Head of caudate nucleus (tissue), 42 donors: ENCODE measurements around the gene CCDC27.
A peak's percentile ranks its signal among the peaks of the same experiment; 100 is the strongest.

Source experiments
- DNase-seq, 42 donors: peaks; one replicate each; pipeline versions ENCODE4 v3.0.0 to v3.0.0-alpha.2; 2020 to 2021; ENCODE audit warnings: mixed read lengths in 7 of 42
- intact Hi-C: fragments of 100-400 bp; cut with DNase I; formaldehyde crosslinking; loops from one replicate; pipeline ENCODE4 v1.15.0; 2022

The CCDC27 gene

DNA sequence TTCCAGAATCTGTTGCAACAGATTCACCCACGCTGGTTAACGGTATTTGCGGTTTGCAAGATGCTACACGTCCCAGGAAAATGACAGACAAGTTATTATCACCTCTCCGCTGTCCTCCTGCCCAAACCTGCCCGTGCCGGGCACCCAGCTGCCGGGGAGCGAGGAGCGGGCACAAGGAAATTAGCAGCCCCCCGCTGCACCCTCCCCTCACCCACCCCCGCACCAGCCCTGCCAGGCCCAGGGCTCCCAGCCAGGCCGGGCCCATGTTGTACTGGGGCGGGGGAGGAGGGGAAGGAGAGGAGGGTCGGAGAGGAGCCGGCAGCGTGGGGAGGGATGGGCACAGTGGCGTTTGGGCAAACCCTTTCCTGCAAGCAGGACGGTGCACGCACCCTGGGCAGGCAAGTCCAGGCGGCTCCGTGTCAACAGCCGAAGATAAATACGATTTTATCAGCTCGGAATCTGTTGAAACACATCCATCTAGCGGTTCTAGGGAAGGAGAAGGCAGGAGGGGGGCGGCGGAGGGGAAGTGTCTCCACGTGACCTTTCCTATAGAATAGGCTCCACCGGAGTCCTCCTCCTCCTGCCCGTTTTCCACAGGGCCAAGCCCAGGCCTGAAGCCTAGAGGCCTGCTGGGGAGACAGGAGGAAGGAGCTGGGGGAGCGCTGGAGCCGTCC is 35.1 kb upstream of the CCDC27 start:
- intact Hi-C loops, result no loop called here

GRCh38 chr1:3717715-3718601 is 34.3 kb upstream of the CCDC27 start:
- DNase-seq, result no peak

More for the DNA sequence above, 35.1 kb upstream of the CCDC27 start:
- no peak for DNase-seq

GRCh38 chr1:3718764-3719163 is 33.5 kb upstream of the CCDC27 start:
- DNase-seq, result no peak
- intact Hi-C loops, result no loop called here

More at GRCh38 chr1:3717715-3718601, 34.3 kb upstream of the CCDC27 start:
- intact Hi-C loops, result no loop called here

DNA sequence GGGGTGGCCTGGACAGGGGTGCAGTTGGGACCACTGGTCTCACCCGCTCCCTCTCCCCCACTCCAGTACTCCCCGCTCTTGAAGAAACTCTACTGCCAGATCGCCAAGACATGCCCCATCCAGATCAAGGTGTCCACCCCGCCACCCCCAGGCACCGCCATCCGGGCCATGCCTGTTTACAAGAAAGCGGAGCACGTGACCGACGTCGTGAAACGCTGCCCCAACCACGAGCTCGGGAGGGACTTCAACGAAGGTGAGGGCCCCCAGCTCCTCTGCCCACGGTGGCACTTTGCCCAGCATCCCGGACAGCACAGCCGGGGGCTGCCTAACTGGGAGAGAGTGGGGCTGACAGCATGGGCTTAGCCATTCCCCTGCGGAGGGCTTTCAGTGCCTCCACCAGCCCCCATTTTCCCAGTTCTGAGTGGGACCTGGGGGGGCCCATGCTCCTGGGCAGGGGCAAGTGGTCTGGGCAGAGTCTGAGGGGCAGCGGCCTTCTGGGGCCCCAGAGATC is 30.2 kb upstream of the CCDC27 start:
- intact Hi-C loops, result loop anchor here (10.0 kb wide), 1 partner anchor 77 kb away; no protein-coding TSS in a partner anchor

DNA sequence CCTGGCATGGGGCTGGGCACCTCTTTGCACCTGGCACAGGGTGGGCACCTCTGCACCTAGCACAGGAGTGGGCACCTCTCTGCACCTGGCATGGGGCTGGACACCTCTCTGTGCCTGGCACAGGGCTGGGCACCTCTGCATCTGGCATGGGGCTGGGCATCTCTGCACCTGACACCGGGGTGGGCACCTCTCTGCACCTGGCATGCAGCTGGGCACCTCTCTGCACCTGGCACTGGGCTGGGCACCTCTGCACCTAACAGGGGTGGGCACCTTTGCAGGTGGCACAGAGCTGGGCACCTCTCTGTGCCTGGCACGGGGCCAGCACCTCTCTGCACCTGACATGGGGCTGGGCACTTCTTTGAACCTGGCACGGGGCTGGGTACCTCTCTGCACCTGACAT is 29.4 kb upstream of the CCDC27 start:
- DNase-seq, result no peak

More for the DNA sequence above, 30.2 kb upstream of the CCDC27 start:
- DNase-seq, result no peak

DNA sequence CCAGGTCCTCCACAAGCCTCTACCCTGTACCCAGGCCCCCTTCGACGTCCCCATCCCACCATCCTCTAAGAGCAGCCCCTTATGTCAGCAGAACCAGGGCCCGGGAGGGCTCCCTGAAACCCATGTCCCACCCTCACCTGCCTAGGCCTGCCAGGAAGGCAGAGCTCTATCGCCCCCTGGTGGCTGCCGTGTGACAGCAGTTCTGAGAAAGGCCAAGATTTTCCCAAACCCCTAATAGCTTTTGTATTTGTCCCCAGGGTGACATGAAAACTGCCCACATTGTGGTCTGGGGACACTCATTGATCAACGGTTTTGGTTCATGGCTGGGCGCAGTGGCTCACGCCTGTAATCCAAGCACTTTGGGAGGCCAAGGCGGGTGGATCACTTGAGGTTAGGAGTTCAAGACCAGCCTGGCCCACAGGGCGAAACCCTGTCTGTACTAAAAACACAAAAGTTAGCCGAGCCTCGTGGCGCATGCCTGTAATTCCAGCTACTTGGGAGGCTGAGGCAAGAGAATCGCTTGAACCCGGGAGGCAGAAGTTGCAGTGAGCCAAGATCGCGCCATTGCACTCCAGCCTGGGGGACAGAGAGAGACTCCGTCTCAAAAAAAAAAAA is 27.7 kb upstream of the CCDC27 start:
- intact Hi-C loops, result loop anchor here (10.0 kb wide), 1 partner anchor 80 kb away; no protein-coding TSS in a partner anchor
- peak; percentile 67 to 93 (median 82) for DNase-seq

More for the DNA sequence above, 29.4 kb upstream of the CCDC27 start:
- intact Hi-C loops, result loop anchor here (10.0 kb wide), 1 partner anchor 78 kb away; no protein-coding TSS in a partner anchor

- no peak for DNase-seq
- intact Hi-C loops, result loop anchor here (10.0 kb wide), 1 partner anchor 81 kb away; no protein-coding TSS in a partner anchor
Measured at GRCh38 chr1:3725366-3725765, 26.9 kb upstream of the CCDC27 start.

GRCh38 chr1:3727042-3727824 is 25.0 kb upstream of the CCDC27 start:
- DNase-seq, result peak in 40 of 42 donors; percentile 30 to 85 (median 64)
- intact Hi-C loops, result loop anchor here (2.0 to 10.0 kb wide), 2 partner anchors 30 to 82 kb away; no protein-coding TSS in a partner anchor

DNA sequence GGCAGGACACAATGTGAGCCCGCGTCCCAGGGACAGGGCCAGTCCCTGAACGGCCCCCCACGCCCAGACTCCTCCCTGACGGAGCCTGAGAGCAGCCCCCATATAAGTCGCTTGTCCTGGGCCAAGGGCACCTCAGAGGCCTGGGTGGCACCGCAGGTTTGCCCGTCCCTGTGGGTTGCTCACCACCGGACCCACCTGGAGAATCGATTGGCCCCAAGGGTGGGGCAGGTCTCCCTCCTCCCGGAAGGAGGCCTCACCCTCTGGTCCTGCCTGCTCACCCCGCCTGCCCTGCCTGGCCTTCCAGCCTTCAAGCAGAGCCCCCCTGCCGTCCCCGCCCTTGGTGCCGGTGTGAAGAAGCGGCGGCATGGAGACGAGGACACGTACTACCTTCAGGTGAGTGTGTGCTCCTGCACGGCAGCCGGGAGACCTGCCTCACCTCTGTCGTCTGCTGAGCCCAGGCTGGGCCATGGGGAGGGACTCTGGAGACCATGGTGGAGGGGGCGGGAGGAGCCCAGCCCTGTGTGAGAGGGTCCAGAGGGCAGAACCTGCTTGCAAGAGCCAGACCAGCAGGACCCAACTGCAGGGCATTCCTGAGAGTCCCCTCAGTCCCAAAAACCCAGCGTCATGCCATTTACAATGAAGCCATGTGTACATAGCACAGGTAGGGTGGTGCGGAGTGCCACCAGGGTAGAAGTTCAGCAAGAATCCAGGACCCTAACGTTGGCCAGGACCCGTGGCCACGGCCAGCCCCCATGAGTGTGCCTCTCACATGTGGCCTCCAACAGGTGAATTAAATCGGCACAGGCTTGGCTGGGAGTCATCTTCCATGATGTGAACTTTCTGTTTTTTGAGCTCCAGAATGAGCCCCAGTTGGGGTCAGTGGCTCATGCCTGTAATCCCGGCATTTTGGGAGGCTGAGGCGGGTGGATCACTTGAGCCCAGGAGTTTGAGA is 24.1 kb upstream of the CCDC27 start:
- DNase-seq, result no peak
- intact Hi-C loops, result loop anchor here (2.0 to 10.0 kb wide), 2 partner anchors 31 to 83 kb away; no protein-coding TSS in a partner anchor

DNA sequence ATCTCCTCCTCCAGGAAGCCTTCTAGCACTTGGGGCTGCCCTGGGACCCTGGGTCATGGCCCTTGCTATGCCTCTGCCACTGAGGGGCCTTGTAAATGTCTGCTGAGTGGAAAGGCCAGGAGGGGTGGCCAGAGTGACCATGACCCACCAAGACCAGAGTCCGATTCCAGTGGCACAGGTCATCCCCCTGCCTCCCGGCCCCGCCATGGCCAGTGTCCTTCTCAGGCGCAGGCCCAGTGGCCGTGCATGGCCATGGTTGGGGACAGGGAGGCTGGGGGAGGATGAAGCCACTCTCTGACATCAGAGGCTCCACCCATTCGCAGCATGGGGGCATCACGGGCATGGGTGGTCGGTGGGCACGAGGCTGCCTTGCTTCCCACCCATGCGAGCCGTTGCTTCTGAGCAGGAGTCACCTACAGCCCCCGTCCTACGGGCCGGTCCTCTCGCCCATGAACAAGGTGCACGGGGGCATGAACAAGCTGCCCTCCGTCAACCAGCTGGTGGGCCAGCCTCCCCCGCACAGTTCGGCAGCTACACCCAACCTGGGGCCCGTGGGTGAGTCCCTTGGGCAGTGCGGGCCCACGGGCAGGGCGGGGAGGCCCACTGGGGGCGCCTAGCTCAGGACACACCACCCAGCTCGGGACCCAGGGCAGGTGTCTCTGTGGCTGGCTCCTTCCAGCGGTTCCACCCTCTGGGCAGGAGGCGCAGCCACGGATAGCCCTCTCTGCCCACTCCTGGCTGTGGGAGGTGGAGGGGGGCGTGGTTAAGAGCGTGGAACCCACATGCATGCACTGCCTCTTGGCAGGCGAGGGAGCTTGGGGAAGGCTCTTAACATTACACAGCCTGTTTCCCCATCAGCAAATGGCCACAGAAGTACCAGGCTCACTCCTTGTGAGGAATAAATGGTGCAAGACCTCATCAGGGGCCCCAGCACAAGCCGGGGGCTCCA is 22.4 kb upstream of the CCDC27 start:
- no peak for DNase-seq
- intact Hi-C loops, result loop anchor here (10.0 kb wide), 1 partner anchor 85 kb away; no protein-coding TSS in a partner anchor

- no peak for DNase-seq
Measured at GRCh38 chr1:3730543-3731247, 21.6 kb upstream of the CCDC27 start.

DNA sequence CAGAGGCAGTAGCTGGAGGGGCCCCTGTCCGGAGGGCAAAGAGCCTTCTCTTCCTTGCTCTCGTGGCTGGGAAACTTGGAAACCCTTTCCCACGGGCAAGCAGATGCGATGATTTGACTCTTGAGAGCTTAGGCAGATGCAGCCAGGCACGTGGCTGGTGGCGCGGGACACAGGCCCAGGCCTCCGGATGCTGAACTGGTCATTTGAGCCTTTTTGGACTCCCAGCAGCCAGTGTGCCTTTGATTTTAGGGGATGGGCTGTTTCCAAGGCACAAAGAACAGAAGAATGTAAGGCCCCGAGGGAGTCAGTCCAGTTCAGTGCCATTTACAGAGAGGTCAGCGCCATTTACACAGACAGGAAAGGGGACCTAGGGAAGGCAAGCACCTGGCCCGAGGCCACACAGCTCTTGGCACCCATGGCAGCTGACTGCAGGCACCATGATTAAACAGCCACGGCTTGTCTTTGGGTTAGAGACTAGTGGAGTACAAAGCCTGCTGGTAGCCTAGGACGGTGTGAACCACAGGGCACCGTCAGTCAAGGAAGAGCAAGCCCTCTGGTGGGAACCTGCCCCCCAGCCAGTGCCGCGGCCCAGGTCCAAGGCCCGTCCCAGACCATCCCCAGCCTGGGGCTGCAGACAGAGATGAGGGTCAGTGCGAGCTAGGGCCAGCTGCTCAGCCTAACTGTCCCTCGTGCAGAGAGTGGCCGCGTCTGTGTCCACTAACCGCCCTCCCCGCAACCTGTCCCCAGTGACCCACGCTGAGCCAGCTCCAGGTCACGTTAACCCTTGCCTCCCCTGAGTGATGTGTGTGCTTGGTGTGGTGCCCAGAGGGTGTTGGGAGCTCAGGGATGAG is 20.4 kb upstream of the CCDC27 start:
- intact Hi-C loops, result no loop called here

More at GRCh38 chr1:3730543-3731247, 21.6 kb upstream of the CCDC27 start:
- intact Hi-C loops, result no loop called here

DNA sequence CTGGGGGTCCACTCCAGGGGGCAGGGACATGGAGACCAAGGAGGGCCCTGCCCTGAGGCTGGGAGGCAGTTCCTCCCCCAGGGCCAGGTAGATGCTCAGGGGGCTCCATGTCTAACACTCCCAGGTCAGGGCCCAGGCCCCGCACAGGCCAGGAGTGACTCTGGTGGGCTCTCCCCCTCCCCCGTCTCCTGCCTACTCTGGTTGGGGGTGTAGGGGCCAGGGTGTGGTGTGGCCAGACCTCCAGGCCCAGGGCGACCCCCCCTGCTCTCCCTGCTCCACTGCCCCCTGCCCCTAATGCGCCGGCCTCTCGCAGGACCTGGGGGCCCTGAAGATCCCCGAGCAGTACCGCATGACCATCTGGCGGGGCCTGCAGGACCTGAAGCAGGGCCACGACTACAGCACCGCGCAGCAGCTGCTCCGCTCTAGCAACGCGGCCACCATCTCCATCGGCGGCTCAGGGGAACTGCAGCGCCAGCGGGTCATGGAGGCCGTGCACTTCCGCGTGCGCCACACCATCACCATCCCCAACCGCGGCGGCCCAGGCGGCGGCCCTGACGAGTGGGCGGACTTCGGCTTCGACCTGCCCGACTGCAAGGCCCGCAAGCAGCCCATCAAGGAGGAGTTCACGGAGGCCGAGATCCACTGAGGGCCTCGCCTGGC is 19.7 kb upstream of the CCDC27 start:
- intact Hi-C loops, result no loop called here
- DNase-seq, result peak in 1 of 42 donors; percentile 15

More for the DNA sequence above, 20.4 kb upstream of the CCDC27 start:
- DNase-seq, result peak in 35 of 42 donors; percentile 29 to 80 (median 53)
